ENCODE data around the gene NUCB2.

The NUCB2 gene

GRCh38 chr11:17291710-17292109 is 15.2 kb downstream of the NUCB2 start:
- ATAC-seq (no peak), DNase-seq (no peak)
- no peaks in the 10 kb centered on the region for H3K27me3 Mint-ChIP-seq
- H3K9me3 Mint-ChIP-seq, result no peaks in the 10 kb centered on the region
- H3K27ac Mint-ChIP-seq, result no peak overlapping the region
- H3K4me3 Mint-ChIP-seq, result no peak overlapping the region
- H3K4me1 Mint-ChIP-seq, result peaks cover 66% of the 10 kb centered on the region

GRCh38 chr11:17293311-17293710 is 16.8 kb downstream of the NUCB2 start:
- Mint-ChIP-seq H3K9me3 (no peaks in the 10 kb centered on the region), H3K4me3 (no peak overlapping the region), H3K27ac (no peak overlapping the region), H3K4me1 (peaks cover 70% of the 10 kb centered on the region), H3K27me3 (no peaks in the 10 kb centered on the region)
- no peak for ATAC-seq
- DNase-seq, result no peak

- peak in 1 of 2 donors; percentile 32 for DNase-seq
- Mint-ChIP-seq H3K4me3 (peak overlapping the region in 1 of 2 donors; percentile 38), H3K4me1 (peaks cover 72% of the 10 kb centered on the region), H3K27ac (peak overlapping the region; percentile 30 to 77), H3K27me3 (no peaks in the 10 kb centered on the region), H3K9me3 (no peaks in the 10 kb centered on the region)
- ATAC-seq, result peak; percentile 81
Measured at GRCh38 chr11:17294033-17294432, 17.5 kb downstream of the NUCB2 start.

GRCh38 chr11:17296852-17297559 is 20.5 kb downstream of the NUCB2 start:
- H3K27ac Mint-ChIP-seq, result peak overlapping the region; percentile 65 to 78
- peaks cover 66% of the 10 kb centered on the region for H3K4me1 Mint-ChIP-seq
- no peaks in the 10 kb centered on the region for H3K27me3 Mint-ChIP-seq
- H3K9me3 Mint-ChIP-seq, result no peaks in the 10 kb centered on the region
- DNase-seq (no peak), ATAC-seq (peak; percentile 81)
- H3K4me3 Mint-ChIP-seq, result peak overlapping the region; percentile 62 to 73

- ATAC-seq (peak; percentile 90), DNase-seq (peak; percentile 59 to 84)
- H3K4me3 Mint-ChIP-seq, result peak overlapping the region in 1 of 2 donors; percentile 39
- no peak overlapping the region for H3K27ac Mint-ChIP-seq
- H3K27me3 Mint-ChIP-seq, result no peaks in the 10 kb centered on the region
- H3K4me1 Mint-ChIP-seq, result peaks cover 56% of the 10 kb centered on the region
- H3K9me3 Mint-ChIP-seq, result no peaks in the 10 kb centered on the region
Measured at GRCh38 chr11:17298302-17298701, 21.8 kb downstream of the NUCB2 start.

- H3K4me3 Mint-ChIP-seq, result no peak overlapping the region
- DNase-seq (no peak), ATAC-seq (no peak)
- H3K27ac Mint-ChIP-seq, result no peak overlapping the region
- no peaks in the 10 kb centered on the region for H3K27me3 Mint-ChIP-seq
- peaks cover 36% of the 10 kb centered on the region for H3K4me1 Mint-ChIP-seq
- H3K9me3 Mint-ChIP-seq, result no peaks in the 10 kb centered on the region
Measured at GRCh38 chr11:17300372-17300771, 23.8 kb downstream of the NUCB2 start.

GRCh38 chr11:17313349-17314231 is 37.1 kb downstream of the NUCB2 start:
- DNase-seq, result no peak
- no peak overlapping the region for H3K27ac Mint-ChIP-seq
- no peaks in the 10 kb centered on the region for H3K27me3 Mint-ChIP-seq
- H3K4me1 Mint-ChIP-seq, result no peaks in the 10 kb centered on the region
- H3K4me3 Mint-ChIP-seq, result no peak overlapping the region
- ATAC-seq, result peak; percentile 46
- H3K9me3 Mint-ChIP-seq, result no peaks in the 10 kb centered on the region

GRCh38 chr11:17314232-17314547 is 37.7 kb downstream of the NUCB2 start:
- DNase-seq, result no peak
- no peak for ATAC-seq
- H3K27ac Mint-ChIP-seq, result no peak overlapping the region
- no peaks in the 10 kb centered on the region for H3K9me3 Mint-ChIP-seq
- H3K4me3 Mint-ChIP-seq, result no peak overlapping the region
- H3K27me3 Mint-ChIP-seq, result no peaks in the 10 kb centered on the region
- no peaks in the 10 kb centered on the region for H3K4me1 Mint-ChIP-seq

- H3K4me1 Mint-ChIP-seq, result no peaks in the 10 kb centered on the region
- no peaks in the 10 kb centered on the region for H3K27me3 Mint-ChIP-seq
- no peak overlapping the region for H3K27ac Mint-ChIP-seq
- H3K9me3 Mint-ChIP-seq, result no peaks in the 10 kb centered on the region
- ATAC-seq (peak; percentile 82), DNase-seq (no peak)
- no peak overlapping the region for H3K4me3 Mint-ChIP-seq
Measured at GRCh38 chr11:17314904-17315426, 38.4 kb downstream of the NUCB2 start.

- H3K9me3 Mint-ChIP-seq, result peaks cover 0 to under 1% of the 10 kb centered on the region in 2 donors
- H3K4me3 Mint-ChIP-seq, result no peak overlapping the region
- H3K27me3 Mint-ChIP-seq, result no peaks in the 10 kb centered on the region
- ATAC-seq, result no peak
- H3K4me1 Mint-ChIP-seq, result peaks cover 23% of the 10 kb centered on the region
- no peak for DNase-seq
- peak overlapping the region in 1 of 2 donors; percentile 66 for H3K27ac Mint-ChIP-seq
Measured at GRCh38 chr11:17328871-17329494, 52.4 kb downstream of the NUCB2 start.

- DNase-seq (no peak), ATAC-seq (no peak)
- no peaks in the 10 kb centered on the region for H3K9me3 Mint-ChIP-seq
- H3K27ac Mint-ChIP-seq, result no peak overlapping the region
- H3K4me3 Mint-ChIP-seq, result no peak overlapping the region
- peaks cover 28% of the 10 kb centered on the region for H3K4me1 Mint-ChIP-seq
- no peaks in the 10 kb centered on the region for H3K27me3 Mint-ChIP-seq
Measured at GRCh38 chr11:17331669-17332068, 55.1 kb downstream of the NUCB2 start.

- Mint-ChIP-seq H3K27ac (no peak overlapping the region), H3K4me3 (no peak overlapping the region), H3K27me3 (no peaks in the 10 kb centered on the region), H3K4me1 (peaks cover 28% of the 10 kb centered on the region), H3K9me3 (no peaks in the 10 kb centered on the region)
- no peak for ATAC-seq
- no peak for DNase-seq
Measured at GRCh38 chr11:17333799-17334586, 57.5 kb downstream of the NUCB2 start.

GRCh38 chr11:17343257-17343656 is 66.7 kb downstream of the NUCB2 start:
- Mint-ChIP-seq H3K4me1 (peaks cover 21% of the 10 kb centered on the region), H3K27me3 (no peaks in the 10 kb centered on the region), H3K27ac (no peak overlapping the region), H3K4me3 (no peak overlapping the region), H3K9me3 (no peaks in the 10 kb centered on the region)
- ATAC-seq (no peak), DNase-seq (no peak)

- peak; percentile 24 to 52 for DNase-seq
- Mint-ChIP-seq H3K9me3 (no peaks in the 10 kb centered on the region), H3K4me3 (peak overlapping the region in 1 of 2 donors; percentile 18), H3K27ac (peak overlapping the region in 1 of 2 donors; percentile 67), H3K27me3 (no peaks in the 10 kb centered on the region), H3K4me1 (peaks cover 21% of the 10 kb centered on the region)
- ATAC-seq, result peak; percentile 97
Measured at GRCh38 chr11:17343907-17344306, 67.4 kb downstream of the NUCB2 start.

GRCh38 chr11:17347676-17348075 is 71.1 kb downstream of the NUCB2 start:
- Mint-ChIP-seq H3K27me3 (peaks cover 8% of the 10 kb centered on the region), H3K4me1 (peaks cover 44% of the 10 kb centered on the region)
- no peak for ATAC-seq

More at GRCh38 chr11:17347676-17348075, 71.1 kb downstream of the NUCB2 start:
- no peak for DNase-seq
- Mint-ChIP-seq H3K9me3 (no peaks in the 10 kb centered on the region), H3K27ac (no peak overlapping the region), H3K4me3 (no peak overlapping the region)

All from stimulated activated naive CD8-positive, alpha-beta T cell treated with anti-CD3 and anti-CD28 coated beads, Interleukin-15, amount 100 ng/mL, for 72 hours (primary cell).